HG03354 (cell line): ENCODE measurements around the gene CRYBB2.
"Not testable (repeated sequence)": the region's sequence is repeated elsewhere in the genome, so short reads cannot be mapped to it uniquely, and the experiment has no call there.

ENCODE experiments used
- ATAC-seq: cut with Tn5 transposase; IDR thresholded peaks from one replicate; pipeline ENCODE4 v1.9.1; 2021; ENCODE audit warnings: mild to moderate bottlenecking; ENCODE audit not compliant: unreplicated experiment, poor library complexity, severe bottlenecking

The CRYBB2 gene

GRCh38 chr22:25197340-25197739, 22.1 kb upstream of the CRYBB2 start:
- ATAC-seq, result no peak

GRCh38 chr22:25199731-25200520, 19.5 kb upstream of the CRYBB2 start, which contains the start of gene CRYBB3:
CRYBB3 (plus strand) TSS chr22:25199858; CDS start chr22:25201397, 1,539 bp downstream.
- ATAC-seq, result no peak

GRCh38 chr22:25200967-25201366, 18.5 kb upstream of the CRYBB2 start:
- ATAC-seq, result no peak

- ATAC-seq, result no peak
Measured at GRCh38 chr22:25201557-25202273, 17.7 kb upstream of the CRYBB2 start.

GRCh38 chr22:25202290-25202921, 17.0 kb upstream of the CRYBB2 start:
- no peak for ATAC-seq

- no peak for ATAC-seq
Measured at GRCh38 chr22:25203082-25203481, 16.4 kb upstream of the CRYBB2 start.

- ATAC-seq, result not testable (repeated sequence)
Measured at GRCh38 chr22:25204547-25204946, 14.9 kb upstream of the CRYBB2 start.

GRCh38 chr22:25205847-25206246, 13.6 kb upstream of the CRYBB2 start:
- ATAC-seq, result no peak

GRCh38 chr22:25206998-25207397, 12.4 kb upstream of the CRYBB2 start:
- ATAC-seq, result no peak

GRCh38 chr22:25207553-25208157, 11.8 kb upstream of the CRYBB2 start:
- no peak for ATAC-seq

- no peak for ATAC-seq
Measured at GRCh38 chr22:25208328-25208727, 11.1 kb upstream of the CRYBB2 start.

- ATAC-seq, result no peak
Measured at GRCh38 chr22:25208743-25209505, 10.5 kb upstream of the CRYBB2 start.

GRCh38 chr22:25210793-25211192, 8.6 kb upstream of the CRYBB2 start:
- no peak for ATAC-seq

GRCh38 chr22:25212337-25212736, 7.1 kb upstream of the CRYBB2 start:
- ATAC-seq, result no peak

GRCh38 chr22:25213221-25213620, 6.2 kb upstream of the CRYBB2 start:
- ATAC-seq, result no peak

- ATAC-seq, result no peak
Measured at GRCh38 chr22:25216230-25216629, 3.2 kb upstream of the CRYBB2 start.

GRCh38 chr22:25219948-25220442, 556 bp downstream of the CRYBB2 start:
- no peak for ATAC-seq

GRCh38 chr22:25221790-25222189, 2.4 kb downstream of the CRYBB2 start:
- no peak for ATAC-seq

GRCh38 chr22:25223269-25223850, 3.9 kb downstream of the CRYBB2 start:
- no peak for ATAC-seq
